B cell (primary cell): ENCODE results near the gene RPL36. TPM values are rescaled to one million over a fixed set of nuclear protein-coding genes. Genes with fewer than 3 reads are reported as not detected.
A peak's percentile ranks its signal among the peaks of the same experiment; 100 is the strongest.

Experiments
- ATAC-seq: fragments of 200-7000 bp; cut with Tn5 transposase; one replicate; pipeline ENCODE4 v1.10.0; 2021; ENCODE audit warnings: low read depth, mild to moderate bottlenecking, moderate number of reproducible peaks, moderate library complexity
- CTCF ChIA-PET: fragments of 350-600 bp; sonication (Branson Sonifier 250); formaldehyde crosslinking; loops from one replicate; lab custom pipeline; 2021; ENCODE audit warnings: antibody characterized with exemption, inconsistent platforms; lab: Charles Lee
- POLR2A ChIA-PET: fragments of 350-600 bp; sonication (Branson Sonifier 250); formaldehyde crosslinking; loops from one replicate; lab custom pipeline; 2021; ENCODE audit warnings: antibody characterized with exemption; lab: Charles Lee
- DNase-seq: peaks from one replicate; pipeline ENCODE4 v3.0.0; 2013
- H2AFZ ChIP-seq: 2 replicates; pipeline ENCODE4 v1.6.1; 2012; ENCODE audit warnings: mild to moderate bottlenecking, low read depth, low read length; ENCODE audit not compliant: insufficient read depth, poor library complexity, severe bottlenecking
- H3K27ac ChIP-seq, 2 donors: 1 replicate in 1 of 2; 2 replicates in 1 of 2; pipeline ENCODE4 v1.5.1; 2012 to 2013; ENCODE audit warnings: low read length in 2 of 2, mild to moderate bottlenecking in 2 of 2, moderate library complexity in 1 of 2
- H3K27me3 ChIP-seq, 4 experiments: fragments of 200-600 bp in 1 of 4; sonication (generic) in 1 of 4; replicated peaks in 1 of 4; 1 replicate in 2 of 4; 2 replicates in 2 of 4; pipeline versions ENCODE4 v1.6.1 to v1.7.0; 2013 to 2016; ENCODE audit warnings: low read length in 3 of 4, mild to moderate bottlenecking in 2 of 4, mixed read lengths in 1 of 4, moderate library complexity in 1 of 4; ENCODE audit not compliant: insufficient read depth in 4 of 4, control insufficient read depth in 3 of 4; ENCODE audit errors: control extremely low read depth in 1 of 4
- H3K36me3 ChIP-seq, 2 experiments: replicated peaks in 1 of 2; 1 replicate in 1 of 2; 2 replicates in 1 of 2; pipeline versions ENCODE4 v1.6.1 to v1.7.1; 2013; ENCODE audit warnings: low read length in 1 of 2; ENCODE audit not compliant: insufficient read depth in 2 of 2, control insufficient read depth in 1 of 2; ENCODE audit errors: control extremely low read depth in 1 of 2, extremely low read depth in 1 of 2
- H3K4me1 ChIP-seq, 2 donors: fragments of 200-600 bp in 1 of 2; sonication (generic) in 1 of 2; 1 replicate in 1 of 2; 2 replicates in 1 of 2; pipeline versions ENCODE4 v1.5.1 to v1.6.1; 2013 to 2017; ENCODE audit warnings: low read length in 2 of 2; ENCODE audit not compliant: control insufficient read depth in 2 of 2, insufficient read depth in 2 of 2
- H3K4me2 ChIP-seq: replicated peaks from 2 replicates; pipeline ENCODE3; 2012; ENCODE audit warnings: mild to moderate bottlenecking, low read depth, low read length; ENCODE audit not compliant: poor library complexity, severe bottlenecking
- H3K4me3 ChIP-seq, 5 experiments: fragments of 200-600 bp in 1 of 5; sonication (generic) in 1 of 5; 1 replicate in 3 of 5; 2 replicates in 2 of 5; pipeline versions ENCODE4 v1.5.1 to v1.7.0; 2011 to 2016; ENCODE audit warnings: low read length in 4 of 5, mild to moderate bottlenecking in 4 of 5, low read depth in 2 of 5, control low read depth in 1 of 5, moderate library complexity in 1 of 5; ENCODE audit not compliant: insufficient read depth in 1 of 5; ENCODE audit errors: control extremely low read depth in 1 of 5, extremely low read depth in 1 of 5
- H3K79me2 ChIP-seq: fragments of 200-600 bp; sonication (generic); one replicate; pipeline ENCODE4 v1.6.0; 2016; ENCODE audit warnings: low read length; ENCODE audit not compliant: control insufficient read depth, insufficient read depth
- H3K9ac ChIP-seq: fragments of 200-600 bp; sonication (generic); 2 replicates; pipeline ENCODE4 v1.6.1; 2017; ENCODE audit warnings: mild to moderate bottlenecking, low read length, moderate library complexity
- H3K9me3 ChIP-seq, 3 donors: one replicate each; pipeline versions ENCODE4 v1.6.1 to v1.7.1; 2013; ENCODE audit warnings: low read length in 2 of 3; ENCODE audit not compliant: control insufficient read depth in 2 of 3, insufficient read depth in 1 of 3; ENCODE audit errors: control extremely low read depth in 1 of 3
- H4K20me1 ChIP-seq: 2 replicates; pipeline ENCODE4 v1.6.0; 2012; ENCODE audit warnings: mild to moderate bottlenecking, low read length; ENCODE audit not compliant: insufficient read depth, control insufficient read depth, poor library complexity, severe bottlenecking
- H3K27ac Mint-ChIP-seq: one replicate; pipeline ENCODE4 v1.8.0; 2021; ENCODE audit warnings: mixed read lengths
- H3K27me3 Mint-ChIP-seq: one replicate; pipeline ENCODE4 v1.8.0; 2021; ENCODE audit warnings: mixed read lengths
- H3K4me1 Mint-ChIP-seq: one replicate; pipeline ENCODE4 v1.8.0; 2021; ENCODE audit warnings: mixed read lengths
- H3K4me3 Mint-ChIP-seq: one replicate; pipeline ENCODE4 v1.8.0; 2021; ENCODE audit warnings: mixed read lengths
- H3K9me3 Mint-ChIP-seq: one replicate; pipeline ENCODE4 v1.8.0; 2022; ENCODE audit warnings: mixed read lengths; ENCODE audit not compliant: insufficient read depth
- CTCF ChIP-seq: fragments of 200-600 bp; IDR thresholded peaks from one replicate; pipeline ENCODE4 v1.8.0; 2022; ENCODE audit warnings: antibody characterized with exemption, mild to moderate bottlenecking
- EZH2 ChIP-seq: IDR thresholded peaks from 2 replicates; pipeline ENCODE4 v1.6.1; 2012; ENCODE audit warnings: borderline replicate concordance, low read depth, mild to moderate bottlenecking, moderate library complexity, low read length; ENCODE audit not compliant: insufficient read depth, poor library complexity, severe bottlenecking
- WGBS: methylation state at CpG from one replicate; pipeline ENCODE4 v1.1.5; 2013; ENCODE audit warnings: missing lambda C conversion rate; ENCODE audit not compliant: insufficient coverage; 5-methylcytosine and 5-hydroxymethylcytosine counted together
- intact Hi-C: fragments of 100-400 bp; cut with micrococcal nuclease; formaldehyde crosslinking; loops from one replicate; pipeline ENCODE4 v1.10.0; 2022
- polyA plus RNA-seq: library from polyadenylated mRNA; depleted of rRNA; stranded (reverse); fragments of >200 nt; gene quantifications from 2 replicates; pipeline ENCODE4 v1.2.3, GENCODE V29; 2012
- total RNA-seq, 2 donors: library from RNA; stranded (reverse); fragments of 120-200 nt in 1 of 2; gene quantifications; 1 replicate in 1 of 2; 2 replicates in 1 of 2; pipeline versions ENCODE4 v1.2.3 to v1.2.4, GENCODE V29; 2013 to 2022

The RPL36 gene
- total and polyA plus RNA-seq, 2 donors (not counting 1 experiment from before 2014, with no cell fraction given) = 899 to 983 TPM

- Histone ChIP-seq H3K36me3 (peaks cover 0 to 5% of the 10 kb centered on the region in 2 experiments), H3K9me3 (peaks cover 0 to 12% (median 0%) of the 10 kb centered on the region in 3 donors), H3K4me3 (peak overlapping the region in 4 of 5 experiments; percentile 44 to 71 (median 68)), H3K4me2 (peak overlapping the region; percentile 83), H2AFZ (peak overlapping the region; percentile 80), H3K9ac (peak overlapping the region; percentile 70), H3K79me2 (peaks cover 16% of the 10 kb centered on the region), H4K20me1 (peaks cover 16% of the 10 kb centered on the region), H3K4me1 (peaks cover 12 to 35% of the 10 kb centered on the region in 2 donors), H3K27ac (peak overlapping the region; percentile 56 to 76), H3K27me3 (no peaks in the 10 kb centered on the region)
- H3K4me1 Mint-ChIP-seq = peaks cover 38% of the 10 kb centered on the region
- WGBS = under 1% methylated on average over 59 of the region's 59 CpGs
- no peaks in the 10 kb centered on the region for H3K27me3 Mint-ChIP-seq
- H3K9me3 Mint-ChIP-seq = no peaks in the 10 kb centered on the region
- H3K4me3 Mint-ChIP-seq = peak overlapping the region; percentile 93
- ATAC-seq = peak; percentile 75
- ChIA-PET CTCF (interaction anchor here (0.6 to 2.2 kb wide), 11 partner anchors 11 to 746 kb away, joined by 3 to 10 read pairs (median 3); partner anchors contain the start of genes CATSPERD, LONP1, SAFB and SAFB2), POLR2A (interaction anchor here (0.5 to 1.9 kb wide), 7 partner anchors 9 to 1925 kb away, joined by 3 to 13 read pairs (median 5); partner anchors contain the start of genes LONP1, SAFB and SAFB2)
- DNase-seq = peak; percentile 96
- no peak for TF ChIP-seq EZH2
- peak; percentile 76 for TF ChIP-seq CTCF
- intact Hi-C loops = loop anchor here (5.0 to 10.0 kb wide), 2 partner anchors 1660 to 1922 kb away; partner anchors contain the start of genes APBA3, ARHGEF18 and MRPL54
- H3K27ac Mint-ChIP-seq = peak overlapping the region; percentile 92
Measured at GRCh38 chr19:5686647-5687359, 3.3 kb upstream of the RPL36 start.
